Stimulated activated naive CD8-positive, alpha-beta T cell treated with anti-CD3 and anti-CD28 coated beads, Interleukin-15, amount 100 ng/mL, for 72 hours (primary cell): Measurements from ENCODE around the gene MRPL17.
"Not testable (repeated sequence)": the region's sequence is repeated elsewhere in the genome, so short reads cannot be mapped to it uniquely, and the experiment has no call there.

Experiments used
- ATAC-seq: fragments of 150-1000 bp; cut with Tn5 transposase; 2 replicates; pipeline ENCODE4 v1.10.0; 2021; ENCODE audit warnings: mild to moderate bottlenecking, moderate library complexity
- DNase-seq, 2 donors: peaks; one replicate each; pipeline ENCODE4 v3.0.0; 2021 to 2022
- H3K27ac Mint-ChIP-seq, 2 donors: one replicate each; pipeline ENCODE4 v1.8.0; 2022; ENCODE audit warnings: mild to moderate bottlenecking in 2 of 2, mixed read lengths in 2 of 2, moderate library complexity in 2 of 2
- H3K27me3 Mint-ChIP-seq: one replicate; pipeline ENCODE4 v1.8.0; 2022; ENCODE audit warnings: mixed read lengths
- H3K4me1 Mint-ChIP-seq: one replicate; pipeline ENCODE4 v1.8.0; 2022; ENCODE audit warnings: mild to moderate bottlenecking, mixed read lengths
- H3K4me3 Mint-ChIP-seq, 2 donors: one replicate each; pipeline ENCODE4 v1.8.0; 2022; ENCODE audit warnings: mild to moderate bottlenecking in 2 of 2, mixed read lengths in 2 of 2, moderate library complexity in 1 of 2
- H3K9me3 Mint-ChIP-seq, 2 donors: one replicate each; pipeline ENCODE4 v1.8.0; 2022; ENCODE audit warnings: mixed read lengths in 2 of 2

MRPL17 gene

DNA sequence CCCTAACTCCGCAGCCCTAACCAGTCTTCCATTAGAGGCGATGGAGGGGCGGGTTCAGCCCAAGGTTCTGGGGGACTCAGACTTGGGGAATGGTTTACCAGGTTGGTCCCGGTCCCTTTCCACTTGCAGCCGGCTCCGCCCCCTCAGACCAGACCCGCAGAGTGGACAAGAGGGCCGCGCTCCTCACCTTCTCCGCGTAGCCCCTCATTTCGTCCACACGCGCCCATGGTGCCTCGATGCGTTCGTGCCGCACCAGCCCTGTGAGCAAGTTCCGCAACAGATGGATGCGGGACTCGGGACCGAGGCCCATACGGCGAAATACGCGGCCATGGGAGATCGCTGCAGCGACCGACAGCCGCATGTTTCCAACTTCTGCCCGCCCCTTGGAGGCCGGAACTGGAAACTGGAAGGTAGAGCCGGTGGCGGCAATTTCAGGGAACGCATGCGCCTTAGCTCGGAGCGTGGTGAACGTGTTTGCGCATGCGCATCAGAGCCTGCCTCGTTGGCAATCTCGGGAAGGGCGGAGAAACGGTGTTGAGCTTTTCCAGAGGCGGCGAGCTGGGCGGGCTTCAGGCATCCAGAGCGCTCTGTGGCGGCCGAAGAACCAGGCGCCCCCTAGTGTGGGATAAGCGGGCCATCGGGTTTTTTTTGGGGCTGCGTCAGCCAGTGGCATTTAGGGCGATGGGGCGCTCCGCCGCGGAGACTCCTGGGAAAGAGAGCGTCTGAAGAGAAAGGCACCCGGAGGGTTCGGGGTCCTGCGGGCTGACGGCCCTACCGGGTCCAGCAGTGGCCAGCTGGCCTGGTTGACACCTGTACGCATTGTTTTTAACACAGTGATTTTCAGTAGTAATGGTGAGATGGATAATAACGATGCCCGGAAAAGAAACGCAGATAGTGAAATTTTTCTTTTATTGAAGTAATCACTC, at the start of gene MRPL17:
Gene MRPL17 (minus strand): TSS at position 405 of the 926 bp plus-strand sequence. CDS start 44 bp downstream, at position 361.
- Mint-ChIP-seq H3K4me3 (peak within 1 kb of the TSS; percentile 97 to 99), H3K27me3 (no peaks in the 10 kb centered on the region), H3K27ac (peak within 1 kb of the TSS; percentile 99), H3K4me1 (peaks cover 51% of the 10 kb centered on the region), H3K9me3 (no peaks in the 10 kb centered on the region)
- peak; percentile 99 to 100 for DNase-seq
- peak; percentile 96 for ATAC-seq

- Mint-ChIP-seq H3K27me3 (no peaks in the 10 kb centered on the region), H3K4me1 (peaks cover 55% of the 10 kb centered on the region), H3K27ac (peak overlapping the region in 1 of 2 donors; percentile 76), H3K9me3 (peaks cover 7 to 13% of the 10 kb centered on the region in 2 donors), H3K4me3 (peak overlapping the region; percentile 18 to 41)
- DNase-seq (no peak), ATAC-seq (no peak)
Measured at GRCh38 chr11:6727971-6728760, 45.0 kb upstream of the MRPL17 start.

- peaks cover 77% of the 10 kb centered on the region for H3K4me1 Mint-ChIP-seq
- no peak for DNase-seq
- ATAC-seq: no peak
- H3K27ac Mint-ChIP-seq: no peak overlapping the region
- no peak overlapping the region for H3K4me3 Mint-ChIP-seq
- H3K9me3 Mint-ChIP-seq: peaks cover 22 to 33% of the 10 kb centered on the region in 2 donors
- H3K27me3 Mint-ChIP-seq: no peaks in the 10 kb centered on the region
Measured at GRCh38 chr11:6725386-6725896, 42.3 kb upstream of the MRPL17 start.

GRCh38 chr11:6724013-6724412, 40.9 kb upstream of the MRPL17 start:
- H3K4me1 Mint-ChIP-seq: peaks cover 80% of the 10 kb centered on the region

GRCh38 chr11:6721343-6721742, 38.2 kb upstream of the MRPL17 start:
- Mint-ChIP-seq H3K27ac (peak overlapping the region in 1 of 2 donors; percentile 15), H3K4me1 (peaks cover 61% of the 10 kb centered on the region)

More at GRCh38 chr11:6724013-6724412, 40.9 kb upstream of the MRPL17 start:
- no peaks in the 10 kb centered on the region for H3K27me3 Mint-ChIP-seq
- H3K9me3 Mint-ChIP-seq: peaks cover 29 to 40% of the 10 kb centered on the region in 2 donors
- no peak for ATAC-seq
- no peak overlapping the region for H3K4me3 Mint-ChIP-seq
- no peak overlapping the region for H3K27ac Mint-ChIP-seq
- DNase-seq: no peak

DNA sequence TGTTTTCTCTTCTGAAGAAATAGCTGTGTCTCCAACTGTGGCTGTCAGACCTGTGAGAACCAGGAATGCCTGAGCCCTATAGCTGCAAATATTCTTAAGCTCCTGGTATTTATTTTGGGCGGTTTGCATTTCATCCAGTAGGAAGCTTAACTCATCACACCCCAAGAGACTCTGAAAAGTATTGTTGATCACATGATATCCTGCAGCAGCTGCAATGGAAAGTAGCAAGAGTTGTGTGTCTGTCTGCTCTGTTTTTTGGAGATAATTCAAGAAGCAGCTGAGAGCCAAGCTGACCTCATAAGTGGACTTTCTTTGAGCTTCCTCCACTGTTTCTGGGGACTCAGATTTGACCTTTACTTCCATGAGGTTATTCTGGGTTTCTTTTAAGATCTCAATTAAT, 36.4 kb upstream of the MRPL17 start:
- DNase-seq: no peak
- H3K27me3 Mint-ChIP-seq: no peaks in the 10 kb centered on the region
- H3K4me1 Mint-ChIP-seq: peaks cover 50% of the 10 kb centered on the region
- no peak overlapping the region for H3K27ac Mint-ChIP-seq
- H3K4me3 Mint-ChIP-seq: no peak overlapping the region
- peaks cover 40 to 49% of the 10 kb centered on the region in 2 donors for H3K9me3 Mint-ChIP-seq
- no peak for ATAC-seq

More at GRCh38 chr11:6721343-6721742, 38.2 kb upstream of the MRPL17 start:
- peaks cover 44 to 49% of the 10 kb centered on the region in 2 donors for H3K9me3 Mint-ChIP-seq
- ATAC-seq (no peak), DNase-seq (no peak)
- H3K27me3 Mint-ChIP-seq: no peaks in the 10 kb centered on the region
- H3K4me3 Mint-ChIP-seq: no peak overlapping the region

DNA sequence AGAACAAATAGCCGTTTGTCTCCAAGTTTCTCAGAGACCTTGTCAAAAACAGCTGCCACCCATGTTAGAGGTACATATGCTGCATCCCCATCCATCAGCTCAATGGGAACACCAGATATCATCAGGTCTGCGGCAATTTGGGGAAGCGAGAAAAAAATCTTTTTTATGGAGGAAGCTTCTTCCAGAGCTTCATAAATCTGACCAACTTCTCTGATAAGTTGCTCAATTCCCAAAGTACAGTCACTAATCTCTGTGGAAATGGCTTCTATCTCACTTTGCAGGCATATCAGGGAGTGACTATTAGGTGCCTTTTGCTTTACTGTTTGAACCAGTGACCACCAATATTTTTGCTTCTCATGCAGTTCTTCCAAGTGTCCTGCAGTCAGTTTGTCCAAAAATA, 34.3 kb upstream of the MRPL17 start:
- H3K27ac Mint-ChIP-seq: peak overlapping the region in 1 of 2 donors; percentile 19
- H3K4me1 Mint-ChIP-seq: peaks cover 31% of the 10 kb centered on the region
- H3K27me3 Mint-ChIP-seq: no peaks in the 10 kb centered on the region
- ATAC-seq (no peak), DNase-seq (no peak)
- H3K9me3 Mint-ChIP-seq: peaks cover 35 to 36% of the 10 kb centered on the region in 2 donors
- H3K4me3 Mint-ChIP-seq: no peak overlapping the region

GRCh38 chr11:6711552-6711951, 28.4 kb upstream of the MRPL17 start:
- H3K4me3 Mint-ChIP-seq, H3K27ac Mint-ChIP-seq, ATAC-seq, H3K27me3 Mint-ChIP-seq, H3K9me3 Mint-ChIP-seq: not testable (repeated sequence)
- DNase-seq: peak; percentile 24 to 32
- H3K4me1 Mint-ChIP-seq: peaks cover 28% of the 10 kb centered on the region

- no peaks in the 10 kb centered on the region for H3K27me3 Mint-ChIP-seq
- peak overlapping the region in 1 of 2 donors; percentile 60 for H3K27ac Mint-ChIP-seq
- DNase-seq: no peak
- no peak for ATAC-seq
- H3K4me1 Mint-ChIP-seq: peaks cover 37% of the 10 kb centered on the region
- H3K4me3 Mint-ChIP-seq: no peak overlapping the region
- peaks cover 7 to 9% of the 10 kb centered on the region in 2 donors for H3K9me3 Mint-ChIP-seq
Measured at GRCh38 chr11:6708876-6709275, 25.7 kb upstream of the MRPL17 start.

GRCh38 chr11:6705905-6706535, 22.9 kb upstream of the MRPL17 start:
- peak; percentile 21 to 24 for DNase-seq
- H3K27ac Mint-ChIP-seq: peak overlapping the region in 1 of 2 donors; percentile 15

DNA sequence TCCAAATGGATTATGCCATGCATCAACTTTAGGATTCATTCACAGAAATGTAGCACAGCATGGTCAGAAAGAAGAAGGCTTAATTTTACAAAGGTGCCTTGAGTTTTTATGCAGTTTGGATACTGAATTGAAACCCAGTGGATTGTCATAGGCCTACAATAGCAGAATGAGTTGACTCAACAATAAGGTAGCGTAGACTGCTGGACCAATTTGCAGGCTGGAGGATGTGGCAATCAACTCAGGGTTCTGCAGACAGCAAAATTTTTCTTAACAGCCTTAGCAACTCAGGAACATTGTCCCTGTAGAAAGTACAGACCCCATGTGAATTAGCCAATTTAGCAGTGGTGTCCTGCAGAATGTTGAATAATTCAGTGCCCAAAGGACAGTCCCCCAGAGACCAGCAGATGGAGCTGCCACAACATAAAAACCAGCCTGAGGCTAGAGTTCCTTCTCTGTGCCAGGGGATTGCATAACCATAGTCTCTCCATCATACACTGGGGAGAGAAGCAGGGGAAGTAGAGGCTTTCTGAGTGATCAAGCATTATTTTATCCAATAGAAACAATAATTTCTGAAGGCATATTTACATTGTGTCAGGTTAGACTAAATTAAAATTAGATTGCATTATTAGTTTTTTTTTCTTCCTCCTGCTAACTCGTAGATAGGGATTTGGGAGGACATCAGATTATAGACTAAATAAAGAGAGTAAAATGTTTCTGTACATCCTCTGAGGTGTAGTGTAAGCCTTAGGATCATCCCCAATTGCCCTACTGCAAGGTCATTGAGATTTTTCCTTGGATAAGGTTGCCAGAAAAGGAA, 20.3 kb upstream of the MRPL17 start:
- DNase-seq: peak in 1 of 2 donors; percentile 24
- no peak overlapping the region for H3K27ac Mint-ChIP-seq
- peak; percentile 67 for ATAC-seq

More at GRCh38 chr11:6705905-6706535, 22.9 kb upstream of the MRPL17 start:
- H3K27me3 Mint-ChIP-seq: no peaks in the 10 kb centered on the region
- H3K4me3 Mint-ChIP-seq: no peak overlapping the region
- H3K4me1 Mint-ChIP-seq: peaks cover 29% of the 10 kb centered on the region
- ATAC-seq: peak; percentile 48
- no peaks in the 10 kb centered on the region for H3K9me3 Mint-ChIP-seq

DNA sequence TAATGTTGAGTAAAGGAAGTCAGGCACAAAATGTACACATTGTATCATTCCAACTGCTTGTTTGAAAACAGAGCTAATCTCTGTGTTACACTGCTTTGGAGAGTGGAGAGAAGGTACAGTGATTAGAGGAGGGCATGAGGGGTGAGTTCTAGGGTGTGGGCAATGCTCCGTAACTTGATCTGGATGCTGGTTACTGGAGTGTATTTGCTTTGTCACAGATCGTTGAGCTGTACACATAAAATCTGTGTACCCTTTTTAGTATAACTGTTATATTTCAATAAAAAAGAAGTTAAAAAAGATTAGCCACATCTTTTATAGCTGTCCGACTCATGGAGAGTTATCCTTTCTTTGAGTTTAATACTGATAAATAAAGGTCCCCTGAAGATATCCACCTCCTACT, 18.8 kb upstream of the MRPL17 start:
- ATAC-seq, DNase-seq, H3K4me3 Mint-ChIP-seq, H3K9me3 Mint-ChIP-seq, H3K27me3 Mint-ChIP-seq, H3K27ac Mint-ChIP-seq: not testable (repeated sequence)
- H3K4me1 Mint-ChIP-seq: peaks cover 18% of the 10 kb centered on the region

More for the DNA sequence above, 20.3 kb upstream of the MRPL17 start:
- Mint-ChIP-seq H3K4me1 (peaks cover 16% of the 10 kb centered on the region), H3K27me3 (no peaks in the 10 kb centered on the region), H3K4me3 (no peak overlapping the region), H3K9me3 (no peaks in the 10 kb centered on the region)

DNA sequence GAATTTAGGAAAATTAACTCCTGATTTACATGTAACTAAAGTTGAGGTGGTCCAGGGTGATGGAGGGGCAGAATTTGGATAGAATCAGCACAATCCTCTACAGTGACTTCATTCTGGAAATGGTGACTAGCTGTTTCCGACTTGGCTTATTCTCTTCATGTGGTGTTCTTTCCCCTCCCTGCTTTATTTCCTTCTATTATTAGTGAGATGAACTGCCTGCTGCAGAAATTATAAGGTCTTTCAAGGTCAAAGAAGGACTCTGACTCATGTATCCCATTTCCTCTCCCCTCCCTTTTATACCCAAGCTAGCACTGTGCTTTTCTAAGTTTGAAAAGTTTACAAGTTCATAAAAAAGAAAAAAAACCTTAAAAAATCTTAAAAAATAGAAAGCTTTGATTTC, 12.2 kb upstream of the MRPL17 start:
- Mint-ChIP-seq H3K4me3 (no peak overlapping the region), H3K27ac (peak overlapping the region in 1 of 2 donors; percentile 4), H3K27me3 (no peaks in the 10 kb centered on the region), H3K9me3 (no peaks in the 10 kb centered on the region), H3K4me1 (peaks cover 43% of the 10 kb centered on the region)
- ATAC-seq (peak; percentile 69), DNase-seq (no peak)

- H3K27me3 Mint-ChIP-seq: no peaks in the 10 kb centered on the region
- H3K4me3 Mint-ChIP-seq: peak overlapping the region in 1 of 2 donors; percentile 44
- no peaks in the 10 kb centered on the region for H3K9me3 Mint-ChIP-seq
- H3K4me1 Mint-ChIP-seq: peaks cover 43% of the 10 kb centered on the region
- DNase-seq: no peak
- ATAC-seq: no peak
- peak overlapping the region in 1 of 2 donors; percentile 20 for H3K27ac Mint-ChIP-seq
Measured at GRCh38 chr11:6694229-6694535, 11.0 kb upstream of the MRPL17 start.
